CD8-positive, alpha-beta memory T cell (primary cell): ENCODE results near the gene TMEM201. TPM values are rescaled to one million over a fixed set of nuclear protein-coding genes. Genes with fewer than 3 reads are reported as not detected.
"Not testable (repeated sequence)": the region's sequence is repeated elsewhere in the genome, so short reads cannot be mapped to it uniquely, and the experiment has no call there.

ENCODE experiments used
- CTCF ChIA-PET: fragments of 350-600 bp; sonication (Branson Sonifier 250); formaldehyde crosslinking; loops from one replicate; lab custom pipeline; 2021; ENCODE audit warnings: antibody characterized with exemption; lab: Charles Lee
- POLR2A ChIA-PET: fragments of 350-600 bp; sonication (Branson Sonifier 250); formaldehyde crosslinking; loops from one replicate; lab custom pipeline; 2021; ENCODE audit warnings: antibody characterized with exemption; lab: Charles Lee
- DNase-seq, 5 donors: peaks; one replicate each; pipeline versions ENCODE4 v3.0.0 to v3.0.0-alpha.2; 2020 to 2022; ENCODE audit warnings: mixed read lengths in 1 of 5
- H3K27ac ChIP-seq: one replicate; pipeline ENCODE4 v1.7.0; 2013; ENCODE audit warnings: low read depth, mild to moderate bottlenecking, low read length, moderate library complexity
- H3K27me3 ChIP-seq: 2 replicates; pipeline ENCODE4 v1.7.0; 2013; ENCODE audit warnings: low read length, mild to moderate bottlenecking; ENCODE audit not compliant: insufficient read depth, poor library complexity, severe bottlenecking
- H3K36me3 ChIP-seq: 2 replicates; pipeline ENCODE4 v1.7.0; 2013; ENCODE audit warnings: mild to moderate bottlenecking, low read length, moderate library complexity; ENCODE audit not compliant: insufficient read depth
- H3K4me1 ChIP-seq: 2 replicates; pipeline ENCODE4 v1.7.0; 2013; ENCODE audit warnings: mild to moderate bottlenecking, low read length, moderate library complexity; ENCODE audit not compliant: insufficient read depth
- H3K4me3 ChIP-seq: 2 replicates; pipeline ENCODE4 v1.7.0; 2013; ENCODE audit warnings: mild to moderate bottlenecking, low read length
- H3K9me3 ChIP-seq: 2 replicates; pipeline ENCODE4 v1.7.0; 2013; ENCODE audit warnings: mild to moderate bottlenecking, low read length
- H3K27ac Mint-ChIP-seq, 8 donors: one replicate each; pipeline ENCODE4 v1.8.0; 2020 to 2021; ENCODE audit warnings: mixed read lengths in 8 of 8, mild to moderate bottlenecking in 6 of 8, inconsistent platforms in 3 of 8, moderate library complexity in 3 of 8
- H3K27me3 Mint-ChIP-seq, 2 donors: one replicate each; pipeline ENCODE4 v1.8.0; 2020 to 2021; ENCODE audit warnings: mixed read lengths in 2 of 2, mild to moderate bottlenecking in 1 of 2, moderate library complexity in 1 of 2
- H3K36me3 Mint-ChIP-seq, 3 donors: one replicate each; pipeline ENCODE4 v1.8.0; 2020 to 2021; ENCODE audit warnings: mixed read lengths in 3 of 3, inconsistent platforms in 1 of 3, mild to moderate bottlenecking in 1 of 3
- H3K4me1 Mint-ChIP-seq, 3 donors: one replicate each; pipeline ENCODE4 v1.8.0; 2020 to 2021; ENCODE audit warnings: mixed read lengths in 3 of 3, inconsistent platforms in 1 of 3, mild to moderate bottlenecking in 1 of 3
- H3K4me3 Mint-ChIP-seq, 7 donors: one replicate each; pipeline ENCODE4 v1.8.0; 2020 to 2021; ENCODE audit warnings: mixed read lengths in 7 of 7, mild to moderate bottlenecking in 6 of 7, moderate library complexity in 4 of 7, inconsistent platforms in 2 of 7
- H3K9me3 Mint-ChIP-seq, 5 donors: one replicate each; pipeline ENCODE4 v1.8.0; 2020 to 2022; ENCODE audit warnings: mixed read lengths in 5 of 5, mild to moderate bottlenecking in 3 of 5, moderate library complexity in 2 of 5, inconsistent platforms in 1 of 5
- polyA plus RNA-seq: library from polyadenylated mRNA; unstranded; fragments of 300-500 nt; fragmentation: Illumina TruSeq; gene quantifications from one replicate; pipeline ENCODE4 v1.2.3, GENCODE V29; 2021
- total RNA-seq, 2 experiments: library from RNA; stranded (reverse); gene quantifications; one replicate each; pipeline ENCODE4 v1.2.3, GENCODE V29; 2021

TMEM201 gene
- total and polyA plus RNA-seq, 3 experiments from 2014 or later: 2.8 to 32.8 (median 32.2) TPM

GRCh38 chr1:9561429-9561828 lies 27.3 kb upstream of the TMEM201 start:
- Mint-ChIP-seq H3K36me3 (peaks cover 3 to 32% (median 8%) of the 10 kb centered on the region in 3 donors), H3K4me3 (no peak overlapping the region), H3K9me3 (no peaks in the 10 kb centered on the region), H3K27me3 (no peaks in the 10 kb centered on the region), H3K4me1 (peaks cover 21 to 39% (median 31%) of the 10 kb centered on the region in 3 donors), H3K27ac (peak overlapping the region in 5 of 8 donors; percentile 43 to 87 (median 68))
- Histone ChIP-seq H3K27me3 (no peaks in the 10 kb centered on the region), H3K4me1 (peaks cover 21% of the 10 kb centered on the region), H3K36me3 (peaks cover 2% of the 10 kb centered on the region), H3K27ac (no peak overlapping the region), H3K9me3 (no peaks in the 10 kb centered on the region), H3K4me3 (no peak overlapping the region)
- CTCF ChIA-PET: interaction anchor here (1.8 kb wide), 1 partner anchor 65 kb away, joined by 3 read pairs; no protein-coding TSS in a partner anchor
- DNase-seq: peak in 2 of 5 donors; percentile 9 to 40
- POLR2A ChIA-PET: interaction anchor here (0.7 kb wide), 1 partner anchor 21 kb away, joined by 3 read pairs; no protein-coding TSS in a partner anchor

GRCh38 chr1:9569267-9569666 lies 19.4 kb upstream of the TMEM201 start:
- H3K9me3 Mint-ChIP-seq: no peaks in the 10 kb centered on the region
- no peaks in the 10 kb centered on the region for H3K27me3 Mint-ChIP-seq
- ChIA-PET CTCF (interaction anchor here (1.5 kb wide), 1 partner anchor 14 kb away, joined by 5 read pairs; no protein-coding TSS in a partner anchor), POLR2A (no interaction called here)
- H3K36me3 ChIP-seq: peaks cover 6% of the 10 kb centered on the region
- no peak overlapping the region for H3K4me3 Mint-ChIP-seq
- peaks cover 0 to 39% (median 9%) of the 10 kb centered on the region in 3 donors for H3K36me3 Mint-ChIP-seq
- no peaks in the 10 kb centered on the region for H3K9me3 ChIP-seq
- no peak overlapping the region for H3K27ac ChIP-seq
- no peaks in the 10 kb centered on the region for H3K4me1 ChIP-seq
- no peak for DNase-seq
- H3K27ac Mint-ChIP-seq: peak overlapping the region in 1 of 8 donors; percentile 70
- no peak overlapping the region for H3K4me3 ChIP-seq
- peaks cover 0 to 6% (median 0%) of the 10 kb centered on the region in 3 donors for H3K4me1 Mint-ChIP-seq
- H3K27me3 ChIP-seq: no peaks in the 10 kb centered on the region

DNA sequence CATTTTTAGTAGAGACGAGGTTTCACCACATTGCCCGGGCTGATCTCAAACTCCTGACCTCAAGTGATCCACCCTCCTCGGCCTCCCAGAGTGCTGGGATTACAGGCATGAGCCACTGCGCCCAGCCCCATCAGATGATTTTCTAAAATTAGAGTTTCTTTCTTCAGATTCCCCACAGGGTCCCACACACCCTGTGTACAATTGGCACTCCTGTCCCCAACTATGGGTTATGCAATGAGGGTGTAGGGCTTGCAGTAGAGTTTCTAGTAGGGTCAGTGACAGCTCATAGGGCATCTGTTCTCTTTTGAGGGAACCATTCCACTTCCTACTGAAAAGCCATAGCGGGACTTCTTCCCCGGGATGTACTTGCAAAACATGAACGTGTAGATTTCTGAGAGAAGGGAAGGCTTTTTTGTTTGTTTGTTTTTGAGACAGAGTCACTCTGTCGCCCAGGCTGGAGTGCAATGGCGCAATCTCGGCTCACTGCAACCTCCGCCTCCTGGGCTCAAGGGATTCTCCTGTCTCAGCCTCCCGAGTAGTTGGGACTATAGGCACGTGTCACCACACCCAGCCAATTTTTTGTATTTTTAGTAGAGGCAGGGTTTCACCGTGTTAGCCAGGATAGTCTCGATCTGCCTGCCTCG lies 17.7 kb upstream of the TMEM201 start:
- H3K4me1 ChIP-seq, H3K27ac ChIP-seq, POLR2A ChIA-PET, DNase-seq, H3K9me3 Mint-ChIP-seq, H3K9me3 ChIP-seq, H3K27me3 Mint-ChIP-seq, H3K4me3 ChIP-seq, H3K4me3 Mint-ChIP-seq, H3K36me3 ChIP-seq, H3K27me3 ChIP-seq, H3K4me1 Mint-ChIP-seq: not testable (repeated sequence)
- CTCF ChIA-PET: interaction anchor here (1.5 kb wide), 1 partner anchor 12 kb away, joined by 5 read pairs; no protein-coding TSS in a partner anchor
- peak overlapping the region in 3 of 8 donors; percentile 11 to 52 (median 43) for H3K27ac Mint-ChIP-seq
- H3K36me3 Mint-ChIP-seq: peaks cover 0 to 46% (median 9%) of the 10 kb centered on the region in 3 donors

DNA sequence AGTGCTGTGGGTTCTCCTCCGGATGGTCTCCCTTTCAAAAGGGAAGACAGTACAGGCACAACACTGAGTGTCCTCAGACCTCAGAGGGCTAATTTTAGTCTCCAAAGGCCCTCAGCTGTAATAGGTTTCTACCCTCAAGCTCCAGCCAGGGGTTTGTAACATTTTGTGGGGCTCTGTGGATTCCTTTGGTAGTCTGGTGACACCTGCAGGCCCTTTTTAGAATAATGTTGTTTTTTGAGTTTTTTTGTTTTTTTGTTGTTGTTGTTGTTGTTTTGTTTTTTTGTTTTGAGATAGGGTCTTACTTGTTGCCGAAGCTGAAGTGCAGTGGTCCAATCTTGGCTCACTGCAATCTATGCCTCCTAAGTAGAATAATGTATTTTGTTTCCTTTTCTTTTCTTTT lies 15.0 kb upstream of the TMEM201 start:
- Mint-ChIP-seq H3K36me3 (peaks cover 0 to 46% (median 12%) of the 10 kb centered on the region in 3 donors), H3K4me3 (no peak overlapping the region), H3K27me3 (no peaks in the 10 kb centered on the region), H3K27ac (peak overlapping the region in 3 of 8 donors; percentile 9 to 60 (median 29)), H3K9me3 (no peaks in the 10 kb centered on the region), H3K4me1 (peaks cover 0 to 6% (median 0%) of the 10 kb centered on the region in 3 donors)
- no peaks in the 10 kb centered on the region for H3K4me1 ChIP-seq
- H3K4me3 ChIP-seq: no peak overlapping the region
- DNase-seq: no peak
- H3K27ac ChIP-seq: no peak overlapping the region
- ChIA-PET POLR2A (no interaction called here), CTCF (interaction anchor here (1.0 to 1.8 kb wide), 5 partner anchors 23 to 83 kb away, joined by 3 to 8 read pairs (median 4); no protein-coding TSS in a partner anchor)
- H3K9me3 ChIP-seq: no peaks in the 10 kb centered on the region
- H3K27me3 ChIP-seq: no peaks in the 10 kb centered on the region
- H3K36me3 ChIP-seq: peaks cover 6% of the 10 kb centered on the region

DNA sequence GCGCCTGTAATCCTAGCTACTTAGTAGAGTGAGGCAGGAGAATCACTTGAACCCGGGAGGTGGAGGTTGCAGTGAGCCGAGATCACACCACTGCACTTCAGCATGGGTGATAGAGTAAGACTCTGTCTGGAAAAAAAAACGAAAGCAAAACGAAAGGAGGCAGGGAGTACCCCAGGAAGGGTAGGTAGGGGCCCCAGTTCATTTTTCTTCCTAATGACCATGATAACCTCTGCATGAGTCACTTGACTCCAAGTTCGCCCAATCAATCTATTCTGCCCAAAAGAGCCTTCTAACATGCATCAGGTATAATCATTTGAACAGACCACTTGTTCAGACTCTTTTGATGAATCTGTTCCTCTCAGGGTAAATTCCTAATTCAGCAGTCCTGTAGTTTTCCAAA lies 13.2 kb upstream of the TMEM201 start:
- ChIA-PET CTCF (interaction anchor here (1.0 kb wide), 1 partner anchor 80 kb away, joined by 3 read pairs; no protein-coding TSS in a partner anchor), POLR2A (no interaction called here)
- no peak overlapping the region for H3K27ac Mint-ChIP-seq
- Histone ChIP-seq H3K27me3 (no peaks in the 10 kb centered on the region), H3K4me1 (no peaks in the 10 kb centered on the region), H3K9me3 (no peaks in the 10 kb centered on the region), H3K4me3 (no peak overlapping the region), H3K27ac (no peak overlapping the region), H3K36me3 (peaks cover 6% of the 10 kb centered on the region)
- DNase-seq: no peak
- no peaks in the 10 kb centered on the region for H3K9me3 Mint-ChIP-seq
- no peak overlapping the region for H3K4me3 Mint-ChIP-seq
- H3K36me3 Mint-ChIP-seq: peaks cover 0 to 51% (median 4%) of the 10 kb centered on the region in 3 donors
- no peaks in the 10 kb centered on the region for H3K27me3 Mint-ChIP-seq
- H3K4me1 Mint-ChIP-seq: no peaks in the 10 kb centered on the region

- H3K27me3 Mint-ChIP-seq: no peaks in the 10 kb centered on the region
- H3K36me3 Mint-ChIP-seq: peaks cover 0 to 48% (median 4%) of the 10 kb centered on the region in 3 donors
- ChIA-PET POLR2A (no interaction called here), CTCF (no interaction called here)
- H3K4me1 ChIP-seq: no peaks in the 10 kb centered on the region
- no peak overlapping the region for H3K27ac ChIP-seq
- no peak overlapping the region for H3K4me3 ChIP-seq
- H3K27me3 ChIP-seq: no peaks in the 10 kb centered on the region
- H3K36me3 ChIP-seq: peaks cover 6% of the 10 kb centered on the region
- H3K27ac Mint-ChIP-seq: no peak overlapping the region
- no peaks in the 10 kb centered on the region for H3K9me3 Mint-ChIP-seq
- H3K4me3 Mint-ChIP-seq: no peak overlapping the region
- H3K9me3 ChIP-seq: no peaks in the 10 kb centered on the region
- no peaks in the 10 kb centered on the region for H3K4me1 Mint-ChIP-seq
- no peak for DNase-seq
Measured at GRCh38 chr1:9576903-9577302, 11.8 kb upstream of the TMEM201 start.

DNA sequence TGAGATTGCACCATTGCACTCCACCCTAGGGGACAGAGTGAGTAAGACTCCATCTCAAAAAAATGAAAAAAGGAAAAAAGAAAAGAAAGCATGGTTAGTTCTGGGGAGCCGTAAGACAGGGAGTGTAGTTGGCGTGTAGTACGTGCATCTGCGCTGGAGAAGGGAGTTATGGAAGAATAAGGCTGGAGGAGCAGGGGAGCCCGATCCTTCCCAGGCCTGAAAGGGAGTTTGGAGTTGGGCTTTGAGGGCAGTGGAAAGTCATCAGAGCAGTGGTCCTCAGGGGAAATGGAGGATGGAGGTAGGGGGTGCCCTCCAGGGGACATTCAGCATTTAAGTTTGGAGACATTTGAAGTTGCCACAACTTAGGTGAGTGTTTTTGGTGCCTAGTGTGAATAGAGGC lies 11.3 kb upstream of the TMEM201 start:
- Mint-ChIP-seq H3K4me1 (no peaks in the 10 kb centered on the region), H3K36me3 (peaks cover 0 to 52% (median 7%) of the 10 kb centered on the region in 3 donors), H3K27me3 (no peaks in the 10 kb centered on the region), H3K9me3 (no peaks in the 10 kb centered on the region), H3K27ac (peak overlapping the region in 3 of 8 donors; percentile 23 to 87 (median 24)), H3K4me3 (no peak overlapping the region)
- H3K27me3 ChIP-seq: no peaks in the 10 kb centered on the region
- ChIA-PET CTCF (no interaction called here), POLR2A (no interaction called here)
- no peak overlapping the region for H3K4me3 ChIP-seq
- no peak for DNase-seq
- H3K36me3 ChIP-seq: peaks cover 6% of the 10 kb centered on the region
- no peaks in the 10 kb centered on the region for H3K9me3 ChIP-seq
- no peak overlapping the region for H3K27ac ChIP-seq
- no peaks in the 10 kb centered on the region for H3K4me1 ChIP-seq

DNA sequence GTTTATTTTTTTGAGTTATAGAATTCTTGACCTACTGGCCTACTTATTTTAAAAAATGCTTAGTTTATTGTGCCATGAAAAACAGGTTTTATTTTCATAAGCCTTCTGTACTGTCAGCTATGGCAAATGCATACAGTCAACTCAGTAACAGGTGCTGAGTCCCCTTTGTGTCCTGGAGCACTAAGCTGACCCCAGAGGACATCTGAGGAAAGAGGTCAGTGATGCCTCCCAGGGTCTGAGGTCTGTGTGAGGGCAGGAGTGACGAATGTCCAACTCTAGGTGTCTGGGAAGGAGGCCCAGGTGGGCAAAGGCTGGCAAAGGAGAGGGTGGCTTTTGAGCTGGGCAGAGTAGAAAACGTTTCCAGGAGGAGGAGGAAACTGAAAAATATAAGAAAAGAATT lies 7.8 kb upstream of the TMEM201 start:
- no peak overlapping the region for H3K27ac ChIP-seq
- no peaks in the 10 kb centered on the region for H3K27me3 Mint-ChIP-seq
- H3K27me3 ChIP-seq: no peaks in the 10 kb centered on the region
- no peaks in the 10 kb centered on the region for H3K4me1 ChIP-seq
- POLR2A ChIA-PET: no interaction called here
- H3K4me3 Mint-ChIP-seq: no peak overlapping the region
- no peaks in the 10 kb centered on the region for H3K9me3 ChIP-seq
- no peaks in the 10 kb centered on the region for H3K36me3 ChIP-seq
- H3K9me3 Mint-ChIP-seq: no peaks in the 10 kb centered on the region
- DNase-seq: no peak
- CTCF ChIA-PET: interaction anchor here (1.8 kb wide), 1 partner anchor 287 kb away, joined by 4 read pairs; no protein-coding TSS in a partner anchor
- no peak overlapping the region for H3K27ac Mint-ChIP-seq
- H3K4me1 Mint-ChIP-seq: no peaks in the 10 kb centered on the region
- H3K4me3 ChIP-seq: no peak overlapping the region
- peaks cover 0 to 46% (median 7%) of the 10 kb centered on the region in 3 donors for H3K36me3 Mint-ChIP-seq
